GM12864 (cell line): ENCODE results near the gene C9orf40.

ENCODE experiments used
- DNase-seq: peaks from one replicate; pipeline ENCODE4 v3.0.0-alpha.2; 2011; ENCODE audit warnings: low read depth
- H3K4me3 ChIP-seq: 2 replicates; pipeline ENCODE4 v1.5.1; 2011; ENCODE audit warnings: mild to moderate bottlenecking, low read depth, low read length, control low read depth
- TF ChIP-seq, protein P1 (sequence below): IDR thresholded peaks from 2 replicates; pipeline ENCODE4 v1.5.1; 2011; ENCODE audit warnings: low read depth, mild to moderate bottlenecking, moderate library complexity, low read length, control low read depth, inconsistent platforms; ENCODE audit errors: missing control alignments

Gene C9orf40

DNA sequence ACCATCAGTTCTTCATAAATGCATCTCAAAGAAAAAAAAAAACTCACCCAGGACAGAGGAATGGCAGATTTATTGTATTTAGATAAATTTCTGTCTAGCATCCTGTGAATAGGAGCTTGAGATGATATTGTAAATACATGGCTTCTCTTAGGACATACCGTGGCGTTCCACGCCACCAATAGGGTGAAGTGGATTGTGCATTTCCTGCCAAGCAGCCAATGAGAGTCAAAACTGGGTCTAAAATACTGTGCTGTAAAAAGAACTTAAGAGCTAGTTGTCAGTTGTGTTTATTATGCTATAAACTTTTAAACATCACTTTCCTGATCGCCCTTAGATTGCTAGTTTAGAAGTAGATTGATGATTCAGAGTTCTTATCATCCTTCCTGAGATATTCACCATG, 44.0 kb downstream of the C9orf40 start:
- TF ChIP-seq, protein P1, sequence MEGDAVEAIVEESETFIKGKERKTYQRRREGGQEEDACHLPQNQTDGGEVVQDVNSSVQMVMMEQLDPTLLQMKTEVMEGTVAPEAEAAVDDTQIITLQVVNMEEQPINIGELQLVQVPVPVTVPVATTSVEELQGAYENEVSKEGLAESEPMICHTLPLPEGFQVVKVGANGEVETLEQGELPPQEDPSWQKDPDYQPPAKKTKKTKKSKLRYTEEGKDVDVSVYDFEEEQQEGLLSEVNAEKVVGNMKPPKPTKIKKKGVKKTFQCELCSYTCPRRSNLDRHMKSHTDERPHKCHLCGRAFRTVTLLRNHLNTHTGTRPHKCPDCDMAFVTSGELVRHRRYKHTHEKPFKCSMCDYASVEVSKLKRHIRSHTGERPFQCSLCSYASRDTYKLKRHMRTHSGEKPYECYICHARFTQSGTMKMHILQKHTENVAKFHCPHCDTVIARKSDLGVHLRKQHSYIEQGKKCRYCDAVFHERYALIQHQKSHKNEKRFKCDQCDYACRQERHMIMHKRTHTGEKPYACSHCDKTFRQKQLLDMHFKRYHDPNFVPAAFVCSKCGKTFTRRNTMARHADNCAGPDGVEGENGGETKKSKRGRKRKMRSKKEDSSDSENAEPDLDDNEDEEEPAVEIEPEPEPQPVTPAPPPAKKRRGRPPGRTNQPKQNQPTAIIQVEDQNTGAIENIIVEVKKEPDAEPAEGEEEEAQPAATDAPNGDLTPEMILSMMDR: no peak
- H3K4me3 ChIP-seq: no peak overlapping the region
- DNase-seq: no peak

DNA sequence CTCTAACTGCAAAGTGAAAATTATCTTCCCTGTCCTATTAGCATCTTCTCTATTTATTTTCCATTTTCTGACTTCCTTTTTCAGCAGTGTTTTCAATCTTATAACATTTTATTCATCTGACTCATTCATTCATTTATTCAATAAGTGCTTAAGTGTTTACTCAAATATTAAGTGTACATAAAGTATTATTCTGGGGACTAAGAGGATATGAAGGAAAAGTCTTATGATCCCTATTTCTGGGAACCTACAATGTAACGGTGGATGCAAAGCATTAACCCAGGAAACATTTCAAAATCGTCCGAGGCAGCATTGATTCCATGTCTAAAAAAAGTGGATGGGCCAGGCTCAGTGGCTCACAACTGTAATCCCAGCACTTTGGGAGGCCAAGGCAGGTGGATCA, 45.6 kb downstream of the C9orf40 start:
- DNase-seq: no peak
- H3K4me3 ChIP-seq: no peak overlapping the region
- TF ChIP-seq, protein P1: no peak

GRCh38 chr9:74901001-74901400, 51.7 kb downstream of the C9orf40 start:
- no peak for DNase-seq
- TF ChIP-seq, protein P1: no peak
- H3K4me3 ChIP-seq: no peak overlapping the region
